ENCODE data around the gene FOXE3.

GRCh38 chr1:47399846-47400155, 16.3 kb upstream of the FOXE3 start:
- TF ChIP-seq CTCF (conservative IDR thresholded peaks at IDR 0.05; ENCODE audit: low read depth, low read length) (no peak), EZH2 (IDR thresholded peaks at IDR 0.05; ENCODE audit: low read length, unreplicated experiment) (no peak)

All from PC-3 (cell line).